ENCODE measurements around the gene CBLB.
"Not testable (repeated sequence)": the region's sequence is repeated elsewhere in the genome, so short reads cannot be mapped to it uniquely, and the experiment has no call there.

CBLB gene

DNA sequence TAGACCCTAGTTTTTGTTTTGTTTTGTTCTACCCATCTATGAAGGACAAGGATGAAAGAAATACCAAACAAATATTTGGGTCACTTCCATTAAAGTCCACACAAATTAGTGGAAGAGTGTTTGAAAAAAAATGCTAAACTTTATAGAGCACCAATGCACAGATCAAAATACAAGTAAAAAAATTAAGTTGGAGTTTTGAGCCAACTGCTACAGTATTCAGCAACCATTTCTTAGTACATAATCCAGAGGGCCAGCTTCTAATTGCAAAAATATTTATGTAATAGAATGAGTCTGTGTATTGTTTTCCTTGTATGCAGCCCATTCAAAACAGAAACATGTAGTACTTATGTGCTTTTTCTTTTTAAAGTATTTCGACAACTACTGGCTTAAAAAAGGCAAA lies 121.1 kb downstream of the CBLB start:
- DNase-seq (ENCODE audit: low read depth): no peak

DNA sequence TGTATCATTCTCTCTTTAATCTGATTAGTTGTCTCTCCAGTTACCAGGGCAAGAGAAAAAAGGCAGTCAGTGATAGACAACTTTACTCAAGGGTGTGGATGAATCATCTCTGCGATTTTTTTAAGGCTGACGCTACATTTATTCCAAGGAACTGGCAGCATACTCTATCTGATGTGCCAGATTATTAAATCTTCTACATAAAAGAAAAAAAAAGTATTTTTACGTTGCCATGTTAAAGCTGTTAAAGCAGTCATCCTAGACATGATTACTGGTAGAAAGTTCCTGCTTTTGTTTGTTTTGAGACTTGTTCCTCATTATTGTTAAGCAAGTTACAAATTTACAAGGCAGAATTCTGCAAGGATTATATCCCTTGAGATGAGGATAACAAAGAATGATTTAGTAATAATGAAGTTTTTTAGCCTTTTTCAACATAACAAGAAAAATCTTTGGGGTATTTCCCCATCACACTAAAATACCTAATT lies 121.7 kb downstream of the CBLB start:
- no peak for DNase-seq (ENCODE audit: low read depth)

DNA sequence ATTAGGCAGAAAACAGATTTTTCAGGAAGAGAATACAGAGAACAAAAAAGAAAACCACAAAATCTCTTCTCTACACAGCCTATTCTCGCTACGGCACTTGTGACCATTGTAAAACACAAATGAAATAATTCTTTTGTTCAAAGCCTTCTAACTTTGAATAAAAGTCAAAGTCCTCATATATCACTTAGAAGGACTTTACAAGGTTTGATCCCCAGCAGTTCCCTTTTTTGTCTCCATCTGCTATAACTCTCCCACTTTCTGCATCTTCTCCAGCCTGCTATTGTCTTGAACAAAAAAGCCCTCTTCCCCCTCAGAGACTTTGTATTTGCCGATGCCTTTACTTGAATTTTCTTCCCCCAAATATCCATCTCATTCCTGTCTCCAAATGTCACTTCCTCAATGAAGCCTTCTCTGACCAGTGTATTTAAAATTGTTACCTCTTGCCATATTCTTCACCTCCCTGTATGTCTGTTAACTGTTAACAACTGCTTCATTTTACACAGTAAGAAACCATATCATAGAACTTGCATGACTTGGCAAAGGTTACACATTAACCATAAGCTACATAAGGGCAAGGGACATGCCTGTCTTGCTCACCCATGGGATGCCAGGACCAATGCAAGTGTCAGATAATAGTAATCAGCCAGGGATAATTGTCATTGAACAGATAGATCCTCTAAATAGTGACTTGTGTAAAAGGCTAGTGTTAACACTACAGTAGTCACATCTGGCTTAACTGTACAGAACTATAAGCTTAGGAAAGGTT lies 122.4 kb downstream of the CBLB start:
- DNase-seq (ENCODE audit: low read depth): no peak

DNA sequence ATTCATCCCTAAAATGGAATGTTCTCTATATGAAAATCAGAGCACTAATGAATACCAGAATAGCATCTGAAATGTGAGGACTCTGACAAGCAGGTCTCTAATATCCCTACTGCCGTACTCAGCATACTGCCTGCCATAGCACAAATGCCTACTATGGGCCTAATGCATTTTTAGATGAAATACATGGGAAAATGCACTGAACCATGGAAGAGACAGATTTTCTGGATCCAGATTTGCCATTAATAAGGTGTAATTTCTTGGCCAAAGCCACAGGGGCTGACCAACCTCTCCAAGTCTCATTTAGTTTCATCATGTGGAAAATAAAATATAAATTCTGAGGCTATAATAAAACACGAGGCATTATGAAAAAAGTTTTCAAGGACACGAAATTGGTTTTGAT lies 123.8 kb downstream of the CBLB start:
- DNase-seq (ENCODE audit: low read depth): no peak

DNA sequence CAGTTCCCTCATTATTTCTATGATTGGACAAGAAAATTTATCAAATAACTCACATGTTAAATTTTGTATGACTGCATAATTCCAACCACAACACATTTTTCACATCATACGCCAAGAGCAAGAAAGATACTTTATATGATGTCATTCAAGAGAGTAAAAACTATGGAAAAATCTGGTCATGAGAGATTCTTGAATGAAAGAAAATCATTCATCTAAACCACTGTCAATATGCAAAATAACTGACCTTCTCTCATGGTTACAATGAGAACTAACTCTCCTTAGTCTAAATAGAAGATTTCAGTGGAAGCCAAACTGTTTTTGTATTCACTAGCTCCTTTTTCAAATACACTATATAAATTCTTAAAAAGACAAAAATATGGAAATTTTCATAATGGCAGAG lies 124.6 kb downstream of the CBLB start:
- DNase-seq (ENCODE audit: low read depth): no peak

DNA sequence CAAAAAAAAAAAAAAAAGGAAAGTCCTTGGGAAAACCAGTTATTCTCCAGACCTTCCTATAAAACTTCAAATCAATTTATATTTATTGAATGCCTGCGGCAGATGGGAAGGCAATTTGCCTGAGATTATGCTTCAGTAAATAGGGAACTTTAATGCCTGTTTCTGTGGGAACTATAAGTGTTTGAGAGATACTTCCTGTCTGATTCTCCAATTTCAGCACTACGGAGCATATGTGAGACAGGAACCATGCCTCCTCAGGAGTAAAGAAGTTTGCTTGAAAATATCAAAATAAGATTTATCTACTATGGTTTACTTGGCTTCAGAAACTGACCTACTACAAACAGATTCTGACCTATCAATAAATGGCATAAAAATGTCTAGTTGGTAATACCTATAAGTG lies 135.5 kb downstream of the CBLB start:
- DNase-seq (ENCODE audit: low read depth): no peak

DNA sequence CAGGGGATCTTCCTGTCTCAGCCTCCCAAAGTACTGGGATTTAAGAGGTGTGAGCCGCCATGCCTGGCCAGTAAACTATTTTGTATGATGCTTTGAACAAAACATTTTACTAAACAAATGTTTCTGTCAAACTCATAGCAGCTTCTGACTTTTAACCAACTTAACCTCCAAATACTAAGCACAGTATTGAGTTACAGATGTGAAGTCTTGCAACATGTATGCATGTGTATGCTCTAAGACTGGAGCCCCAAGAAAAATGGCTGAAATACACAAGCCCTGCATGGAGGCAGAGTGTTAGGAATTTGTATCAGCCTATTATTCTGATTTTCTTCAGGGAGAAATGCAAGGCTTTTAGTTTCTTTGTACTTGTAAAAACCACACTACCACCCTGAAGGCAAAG lies 137.1 kb downstream of the CBLB start:
- DNase-seq (ENCODE audit: low read depth): no peak

DNA sequence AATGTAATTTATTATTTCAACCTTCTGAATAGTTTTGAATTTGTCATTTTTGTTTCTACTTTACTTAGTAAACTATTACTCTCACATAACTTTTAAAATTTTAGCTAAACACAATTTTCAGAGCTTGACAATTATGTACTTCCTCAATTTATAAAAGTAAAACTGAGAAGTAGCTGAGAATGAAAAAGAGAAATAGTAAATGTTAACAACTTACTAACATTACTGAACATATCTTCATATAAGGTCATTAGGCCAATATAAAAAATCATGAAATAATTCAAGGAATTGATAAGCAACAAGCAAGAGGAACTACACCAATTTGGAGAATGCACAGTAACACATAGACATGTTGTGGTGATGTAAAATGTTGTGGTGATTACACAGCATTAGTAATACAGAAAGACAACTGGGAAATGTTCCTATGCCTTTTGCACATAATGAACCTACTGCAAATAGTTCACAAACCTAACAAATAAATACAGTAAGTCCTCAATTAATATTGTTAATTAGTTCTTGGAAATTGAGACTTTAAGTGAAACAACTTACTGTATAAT lies 137.9 kb downstream of the CBLB start:
- no peak for DNase-seq (ENCODE audit: low read depth)

DNA sequence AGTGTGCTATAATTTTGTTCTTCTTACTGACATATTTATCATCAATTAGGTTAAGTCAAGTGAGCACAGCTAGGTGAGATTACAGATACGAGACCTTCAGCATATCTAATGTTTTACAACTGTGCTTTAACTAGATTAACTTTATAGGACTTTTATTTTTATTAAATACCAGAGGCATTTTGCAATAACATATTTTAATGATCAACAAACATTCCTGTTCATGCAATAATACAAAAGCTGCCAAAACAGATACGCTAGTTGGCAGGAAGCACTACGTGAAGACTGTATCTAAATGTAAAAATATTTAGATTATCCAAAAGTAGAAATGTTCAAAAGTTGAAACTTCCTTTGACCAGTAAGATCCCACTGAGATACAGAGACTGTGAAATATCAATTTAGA lies 139.1 kb downstream of the CBLB start:
- no peak for DNase-seq (ENCODE audit: low read depth)

DNA sequence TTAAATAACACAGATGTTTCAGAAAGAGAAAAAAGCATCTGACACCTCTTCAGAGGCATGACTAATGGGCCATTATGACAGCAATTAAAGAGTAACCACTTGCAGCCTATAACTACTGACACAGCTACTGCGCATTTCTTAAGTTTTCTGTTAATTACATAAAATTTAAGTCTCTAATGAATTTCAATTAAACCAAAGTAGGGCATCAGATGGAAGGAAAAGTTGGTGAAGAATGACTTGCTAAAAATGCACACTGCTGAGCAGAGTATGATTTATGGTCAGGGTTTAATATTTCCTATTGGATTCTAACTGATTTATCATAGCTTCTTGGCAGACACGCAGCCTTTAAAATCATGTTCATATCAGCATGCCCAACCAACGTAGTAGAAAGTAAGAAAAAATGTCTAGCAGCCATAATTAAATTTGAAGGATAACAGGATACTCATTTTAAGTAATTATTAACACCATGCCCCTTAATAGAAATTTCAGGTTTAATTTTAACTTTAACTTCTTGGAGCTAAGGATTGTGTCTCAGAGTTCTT lies 140.0 kb downstream of the CBLB start:
- no peak for DNase-seq (ENCODE audit: low read depth)

DNA sequence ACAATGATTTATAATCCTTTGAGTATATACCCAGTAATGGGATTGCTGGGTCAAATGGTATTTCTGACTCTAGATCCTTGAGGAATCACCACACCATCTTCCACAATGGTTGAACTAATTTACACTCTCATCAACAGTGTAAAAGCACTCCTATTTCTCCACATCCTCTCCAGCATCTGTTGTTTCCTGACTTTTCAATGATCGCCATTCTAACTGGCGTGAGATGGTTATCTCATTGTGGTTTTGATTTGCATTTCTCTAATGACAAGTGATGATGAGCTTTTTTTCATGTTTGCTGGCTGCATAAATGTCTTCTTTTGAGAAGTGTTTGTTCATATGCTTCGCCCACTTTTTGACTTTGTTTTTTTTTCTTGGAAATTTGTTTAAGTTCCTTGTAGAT lies 141.8 kb downstream of the CBLB start:
- DNase-seq (ENCODE audit: low read depth): not testable (repeated sequence)

DNA sequence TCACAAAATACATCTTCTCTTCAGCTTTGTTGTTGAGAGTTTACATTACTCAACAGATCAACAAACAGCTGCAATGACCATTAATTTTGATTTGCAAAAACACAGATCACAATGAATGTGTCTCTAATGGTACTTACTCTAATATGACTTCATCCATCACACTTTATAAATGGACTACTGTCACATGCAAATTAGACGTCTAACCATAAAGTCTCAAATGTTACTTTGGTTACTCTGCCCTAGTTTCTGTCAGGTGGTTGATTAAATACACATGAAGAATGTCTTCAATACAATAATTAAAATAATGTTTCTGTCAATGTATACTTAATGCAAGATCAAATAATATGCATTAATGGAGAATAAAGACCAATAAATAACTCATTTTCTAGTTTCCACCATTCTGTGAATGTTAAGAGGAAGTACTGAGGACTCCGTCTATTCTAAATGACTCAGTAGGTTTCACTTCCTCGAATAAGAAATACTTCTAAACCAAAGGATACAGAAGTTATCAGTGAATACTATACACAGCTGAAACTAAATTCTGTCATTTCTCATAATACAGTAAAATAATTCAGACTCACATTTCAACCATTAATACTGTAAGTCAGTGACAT lies 145.8 kb downstream of the CBLB start:
- no peak for DNase-seq (ENCODE audit: low read depth)

DNA sequence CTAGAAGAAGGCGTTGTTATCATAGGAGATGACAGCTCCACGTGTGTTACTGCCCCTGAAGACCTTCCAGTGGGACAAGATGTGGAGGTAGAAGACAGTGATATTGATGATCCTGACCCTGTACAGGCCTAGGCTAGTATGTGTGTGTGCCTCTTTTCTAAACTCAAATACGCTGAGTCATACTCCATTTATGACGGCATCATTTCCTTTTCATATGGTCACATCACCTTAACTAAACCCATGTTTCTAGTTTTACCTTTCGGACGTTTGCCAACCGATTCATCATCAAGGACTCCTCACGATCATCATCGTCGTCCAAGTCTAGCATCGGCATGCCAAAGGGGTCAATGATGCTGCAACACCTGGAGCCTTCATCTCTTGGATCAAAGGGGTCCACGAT lies 149.0 kb downstream of the CBLB start:
- DNase-seq (ENCODE audit: low read depth): no peak

DNA sequence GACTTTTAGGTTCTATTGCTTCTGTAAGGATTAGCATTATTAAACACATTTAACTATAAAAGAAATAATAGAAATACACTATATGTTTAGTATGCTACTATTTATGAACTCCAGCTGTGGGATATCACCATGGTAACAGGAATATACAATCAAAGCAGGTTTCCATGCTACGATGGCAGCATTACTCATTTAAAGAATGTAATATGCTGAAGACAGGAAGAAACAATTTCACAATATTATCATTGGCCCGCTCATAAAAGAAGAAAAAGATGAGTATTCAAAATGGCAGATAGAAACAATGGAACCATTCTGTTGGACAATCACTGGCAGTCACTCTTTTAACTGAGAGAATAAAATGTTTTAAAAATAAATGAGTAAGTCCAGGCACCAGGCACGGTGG lies 153.4 kb downstream of the CBLB start:
- DNase-seq (ENCODE audit: low read depth): no peak

DNA sequence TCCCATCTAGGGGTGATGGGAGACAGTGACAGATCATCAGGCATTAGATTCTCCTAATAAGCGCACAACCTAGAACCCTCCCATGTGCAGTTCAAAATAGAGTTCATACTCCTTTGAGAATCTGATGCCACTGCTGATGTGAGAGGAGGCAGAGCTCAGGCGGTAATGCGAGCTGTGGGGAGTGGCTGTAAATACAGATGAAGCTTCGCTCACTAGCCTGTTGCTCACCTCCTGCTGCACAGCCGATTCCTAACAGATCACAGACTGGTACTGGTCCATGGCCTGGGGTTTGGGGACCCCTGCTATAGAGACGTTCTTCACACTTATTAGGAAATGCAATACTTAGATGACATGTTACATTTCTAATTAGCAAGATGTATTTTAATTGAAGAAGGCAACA lies 154.4 kb downstream of the CBLB start:
- no peak for DNase-seq (ENCODE audit: low read depth)

DNA sequence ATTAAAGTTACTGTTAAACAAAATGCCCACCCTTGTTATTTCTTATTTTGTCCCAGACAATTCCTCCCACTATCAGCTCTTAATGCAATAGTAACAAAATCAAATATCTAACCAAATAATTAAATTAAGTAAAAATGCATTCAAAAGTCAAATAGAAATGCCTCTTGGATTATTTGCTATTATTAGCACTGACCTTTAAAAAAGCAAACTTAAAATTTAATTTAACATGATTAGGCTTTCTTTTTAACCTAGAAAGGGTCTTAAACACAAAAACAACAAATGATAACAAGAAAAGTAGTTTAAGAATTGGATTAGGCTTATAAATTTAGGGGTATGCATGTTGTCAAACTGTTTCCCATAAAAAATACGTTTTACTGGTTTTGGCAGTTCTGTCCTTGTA lies 159.8 kb downstream of the CBLB start:
- DNase-seq (ENCODE audit: low read depth): no peak

DNA sequence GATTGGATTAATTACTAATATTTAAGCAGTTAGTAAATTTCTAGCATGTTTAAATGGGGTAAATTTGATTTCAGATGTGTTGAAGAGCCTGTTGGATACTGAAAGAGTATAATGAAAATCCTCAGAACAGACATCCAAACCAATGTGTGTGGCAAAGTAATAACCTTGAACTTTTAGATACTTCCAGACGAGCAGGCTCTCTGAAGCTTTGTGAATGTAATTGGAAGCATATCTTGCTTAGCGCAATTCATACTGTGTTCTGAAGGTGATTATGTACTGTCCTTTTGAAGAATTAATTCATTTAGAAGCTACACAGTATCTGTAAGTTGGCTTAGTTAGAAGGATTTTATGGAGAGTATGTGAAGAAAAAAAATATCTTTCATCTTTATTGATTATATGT lies 161.8 kb downstream of the CBLB start:
- no peak for DNase-seq (ENCODE audit: low read depth)

DNA sequence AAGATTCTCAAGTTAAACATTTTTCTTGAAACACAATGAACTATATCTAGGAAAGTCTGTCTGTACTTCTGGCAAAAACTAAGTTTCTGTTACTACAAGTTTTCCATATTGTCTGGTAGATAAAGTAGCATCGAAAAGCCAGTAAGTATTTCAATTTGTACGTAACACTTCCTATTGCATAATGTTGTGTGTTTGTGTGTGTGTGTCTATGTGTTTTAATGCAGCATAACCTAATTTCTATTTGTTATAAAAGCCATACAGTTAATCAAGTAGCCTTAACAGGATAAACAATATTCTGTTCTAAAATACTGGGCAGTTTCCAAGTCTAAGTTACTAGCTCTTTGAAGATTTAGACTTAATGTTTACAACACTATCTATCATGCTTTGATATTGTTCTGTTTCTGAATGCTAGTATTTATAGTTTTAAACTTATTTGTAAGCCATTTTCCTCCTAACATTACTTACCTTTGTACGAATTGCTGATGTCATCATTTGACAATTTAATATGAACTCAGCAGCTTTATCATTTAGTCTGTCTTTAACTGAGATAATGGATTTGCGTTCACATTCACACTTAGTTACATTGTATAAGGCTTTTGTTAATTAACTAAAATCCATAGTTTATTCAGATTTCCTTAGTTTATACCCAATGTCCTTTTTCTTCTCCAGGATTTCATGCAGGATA lies 163.9 kb downstream of the CBLB start:
- DNase-seq (ENCODE audit: low read depth): no peak

DNA sequence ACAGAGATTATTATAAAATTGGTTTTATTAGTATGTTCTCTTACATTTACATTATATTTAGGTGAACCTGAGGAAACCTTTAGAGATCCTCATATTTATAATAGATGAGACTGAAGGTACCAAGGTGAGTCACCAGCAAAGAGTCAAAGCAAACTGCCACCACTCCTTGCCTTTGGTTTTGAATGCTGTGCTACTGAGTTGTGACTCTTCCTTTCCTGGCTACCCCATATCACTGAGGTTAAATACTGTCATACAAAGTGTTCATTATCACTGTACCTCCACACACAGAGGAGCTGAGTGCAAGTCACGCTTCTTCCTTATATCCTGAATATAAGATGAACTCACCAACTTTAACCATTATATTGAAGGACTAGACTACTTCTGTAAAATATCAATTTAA lies 168.2 kb downstream of the CBLB start:
- DNase-seq (ENCODE audit: low read depth): no peak

DNA sequence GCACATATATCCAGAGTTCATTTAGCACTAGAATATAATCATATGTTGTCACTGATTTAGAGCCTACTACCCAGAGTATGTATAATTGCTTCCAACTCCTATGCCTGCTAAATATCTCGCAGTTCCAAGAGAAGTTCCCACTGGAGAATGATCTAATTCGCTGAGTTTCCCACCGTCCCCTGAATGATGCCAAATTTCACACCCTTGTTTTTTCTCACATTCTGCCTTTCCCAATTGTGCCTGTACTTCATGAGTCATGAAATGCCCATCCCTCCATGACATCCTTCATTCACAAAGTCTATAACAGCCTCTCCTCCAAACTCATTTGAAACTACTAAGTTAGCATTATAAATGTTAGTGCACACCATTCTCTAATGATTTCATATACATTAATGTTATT lies 177.2 kb downstream of the CBLB start:
- no peak for DNase-seq (ENCODE audit: low read depth)

DNA sequence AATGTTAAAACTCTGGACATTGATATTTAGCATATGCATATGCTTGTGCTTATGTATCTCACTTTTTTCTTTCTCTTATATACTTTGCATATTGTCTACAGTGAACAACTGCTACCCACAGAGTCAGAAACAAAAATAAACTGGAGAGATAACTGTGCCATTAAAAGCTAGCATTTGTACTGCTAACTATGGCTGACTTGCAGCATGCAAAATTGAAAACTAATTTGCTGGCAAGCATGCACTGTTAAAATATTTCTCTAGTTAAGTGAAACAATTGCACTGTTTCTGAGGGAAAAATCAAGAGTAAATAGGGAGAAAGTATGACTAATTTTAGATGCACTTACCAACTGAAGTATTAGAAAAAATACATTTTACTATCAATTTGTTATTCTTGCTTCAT lies 177.8 kb downstream of the CBLB start:
- DNase-seq (ENCODE audit: low read depth): no peak

DNA sequence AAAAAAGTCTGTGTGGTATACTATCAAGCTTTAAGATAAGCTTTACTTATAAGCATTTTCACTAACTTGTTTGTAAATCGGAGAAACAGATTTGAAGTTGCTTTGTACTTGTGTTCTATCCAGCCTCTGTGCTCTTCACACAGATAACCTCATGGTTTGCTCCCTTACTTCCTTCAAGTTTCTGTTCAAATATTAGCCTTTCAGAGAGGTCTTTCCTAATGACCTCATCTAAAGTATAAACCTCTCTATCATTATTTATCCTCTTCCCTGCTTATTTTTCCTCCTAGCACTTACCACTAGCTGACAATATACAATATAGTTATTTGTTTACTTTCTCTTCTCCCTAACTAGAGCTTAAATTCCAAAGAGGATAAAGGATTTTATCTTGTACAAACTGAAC lies 180.0 kb downstream of the CBLB start:
- no peak for DNase-seq (ENCODE audit: low read depth)
